ENCODE data around the gene OR52H1. TPM values are rescaled to one million over a fixed set of nuclear protein-coding genes. Genes with fewer than 3 reads are reported as not detected.

The OR52H1 gene
- total and polyA plus RNA-seq, 2 donors: 2.2 TPM; not detected in 1

Other genes with a start within 250 kb of the OR52H1 start
- gene OR51B4, start 246.6 kb downstream of the OR52H1 start, total RNA-seq: 2.0 TPM
- gene OR51B4, start 246.6 kb downstream of the OR52H1 start, polyA plus RNA-seq: not detected
- gene OR51B2, start 224.2 kb downstream of the OR52H1 start, total RNA-seq: 1.7 TPM
- not detected for gene OR51B2, start 224.2 kb downstream of the OR52H1 start, polyA plus RNA-seq
- gene OR51B5, start 205.0 kb downstream of the OR52H1 start, total RNA-seq: 4.3 TPM
- gene OR51B5, start 205.0 kb downstream of the OR52H1 start, polyA plus RNA-seq: not detected
- not detected for gene OR51B6, start 197.0 kb downstream of the OR52H1 start, total RNA-seq
- not detected for gene OR51B6, start 197.0 kb downstream of the OR52H1 start, polyA plus RNA-seq
- gene OR51M1, start 164.7 kb downstream of the OR52H1 start, total RNA-seq: not detected
- not detected for gene OR51M1, start 164.7 kb downstream of the OR52H1 start, polyA plus RNA-seq
- not detected for gene OR51Q1, start 126.4 kb downstream of the OR52H1 start, total RNA-seq
- not detected for gene OR51Q1, start 126.4 kb downstream of the OR52H1 start, polyA plus RNA-seq
- 0.63 TPM for gene OR51I1, start 107.0 kb downstream of the OR52H1 start, total RNA-seq
- not detected for gene OR51I1, start 107.0 kb downstream of the OR52H1 start, polyA plus RNA-seq
- not detected for gene OR51I2, start 99.2 kb downstream of the OR52H1 start, total RNA-seq
- not detected for gene OR51I2, start 99.2 kb downstream of the OR52H1 start, polyA plus RNA-seq
- not detected for gene OR52D1, start 59.9 kb downstream of the OR52H1 start, total RNA-seq
- gene OR52D1, start 59.9 kb downstream of the OR52H1 start, polyA plus RNA-seq: not detected
- gene UBQLN3, start 38.6 kb downstream of the OR52H1 start, total RNA-seq: 0.58 TPM
- gene UBQLN3, start 38.6 kb downstream of the OR52H1 start, polyA plus RNA-seq: not detected
- 0.85 TPM for gene UBQLNL, start 31.8 kb downstream of the OR52H1 start, total RNA-seq
- gene UBQLNL, start 31.8 kb downstream of the OR52H1 start, polyA plus RNA-seq: 0.35 TPM
- gene OR52B6, start 32.3 kb upstream of the OR52H1 start, total RNA-seq: not detected
- not detected for gene OR52B6, start 32.3 kb upstream of the OR52H1 start, polyA plus RNA-seq
- gene TRIM6, start 48.1 kb upstream of the OR52H1 start, total RNA-seq: 5.5 TPM
- 4.1 TPM for gene TRIM6, start 48.1 kb upstream of the OR52H1 start, polyA plus RNA-seq
- 17.1 TPM for gene TRIM34, start 76.5 kb upstream of the OR52H1 start, total RNA-seq
- 6.1 TPM for gene TRIM34, start 76.5 kb upstream of the OR52H1 start, polyA plus RNA-seq
- 39.6 TPM for gene TRIM5, start 136.5 kb upstream of the OR52H1 start, total RNA-seq
- gene TRIM5, start 136.5 kb upstream of the OR52H1 start, polyA plus RNA-seq: 11.1 TPM
- 49.1 TPM for gene TRIM22, start 141.2 kb upstream of the OR52H1 start, total RNA-seq
- gene TRIM22, start 141.2 kb upstream of the OR52H1 start, polyA plus RNA-seq: 33.3 TPM
- 0.11 TPM for gene OR56B1, start 187.9 kb upstream of the OR52H1 start, total RNA-seq
- gene OR56B1, start 187.9 kb upstream of the OR52H1 start, polyA plus RNA-seq: not detected
- gene OR52N4, start 205.7 kb upstream of the OR52H1 start, total RNA-seq: not detected
- 0.20 TPM for gene OR52N4, start 205.7 kb upstream of the OR52H1 start, polyA plus RNA-seq
- not detected for gene OR52N5, start 234.8 kb upstream of the OR52H1 start, total RNA-seq
- gene OR52N5, start 234.8 kb upstream of the OR52H1 start, polyA plus RNA-seq: not detected
- gene OR52N1, start 242.7 kb upstream of the OR52H1 start, total RNA-seq: not detected
- not detected for gene OR52N1, start 242.7 kb upstream of the OR52H1 start, polyA plus RNA-seq